Neural cell (in vitro differentiated cells): Measurements from ENCODE around the gene LCP2. TPM values are rescaled to one million over a fixed set of nuclear protein-coding genes. Genes with fewer than 3 reads are reported as not detected.

ENCODE experiments used
- H2AFZ ChIP-seq: fragments of 200-600, 300-800 bp; sonication (generic), shearing (Covaris generic); 2 replicates; pipeline ENCODE4 v1.6.0; 2014; ENCODE audit warnings: low read depth, mild to moderate bottlenecking, antibody characterized with exemption, low read length, moderate library complexity
- H3F3A ChIP-seq: fragments of 200-600 bp; shearing (Covaris generic); 2 replicates; pipeline ENCODE4 v1.6.1; 2016; ENCODE audit warnings: mild to moderate bottlenecking, moderate library complexity, mixed read lengths, antibody characterized with exemption, low read length; ENCODE audit not compliant: insufficient read depth, poor library complexity, severe bottlenecking
- H3K27ac ChIP-seq: fragments of 200-600, 300-800 bp; sonication (generic), shearing (Covaris generic); 2 replicates; pipeline ENCODE4 v1.5.1; 2014; ENCODE audit warnings: mild to moderate bottlenecking, low read length, moderate library complexity
- H3K27me3 ChIP-seq: fragments of 300-800, 200-600 bp; sonication (generic), shearing (Covaris generic); 2 replicates; pipeline ENCODE4 v1.6.0; 2014; ENCODE audit warnings: mild to moderate bottlenecking, low read depth, low read length, moderate library complexity; ENCODE audit not compliant: insufficient read depth
- H3K36me3 ChIP-seq: fragments of 300-800, 200-600 bp; sonication (generic), shearing (Covaris generic); 2 replicates; pipeline ENCODE4 v1.5.1; 2014; ENCODE audit warnings: mild to moderate bottlenecking, antibody characterized with exemption, low read length, moderate library complexity; ENCODE audit not compliant: insufficient read depth
- H3K4me2 ChIP-seq: fragments of 300-800, 200-600 bp; sonication (generic), shearing (Covaris generic); 2 replicates; pipeline ENCODE4 v1.6.0; 2014; ENCODE audit warnings: mild to moderate bottlenecking, low read length
- H3K4me3 ChIP-seq: fragments of 300-800, 200-600 bp; sonication (generic), shearing (Covaris generic); 2 replicates; pipeline ENCODE4 v1.5.1; 2014; ENCODE audit warnings: mild to moderate bottlenecking, low read length, moderate library complexity
- H3K79me2 ChIP-seq: fragments of 200-600 bp; shearing (Covaris generic); replicated peaks from 2 replicates; pipeline ENCODE4 v1.6.0; 2014; ENCODE audit warnings: mild to moderate bottlenecking, low read length, moderate library complexity; ENCODE audit not compliant: insufficient read depth
- H3K9ac ChIP-seq: fragments of 300-800, 200-600 bp; sonication (generic), shearing (Covaris generic); 2 replicates; pipeline ENCODE4 v1.6.1; 2016; ENCODE audit warnings: mild to moderate bottlenecking, low read length, mixed read lengths
- H3K9me2 ChIP-seq: fragments of 200-600 bp; shearing (Covaris generic); 2 replicates; pipeline ENCODE4 v1.6.1; 2016; ENCODE audit warnings: mild to moderate bottlenecking, low read length, mixed read lengths; ENCODE audit not compliant: insufficient read depth
- H3K9me3 ChIP-seq: fragments of 200-600, 300-800 bp; sonication (generic), shearing (Covaris generic); 2 replicates; pipeline ENCODE4 v1.6.1; 2016; ENCODE audit warnings: mild to moderate bottlenecking, mixed run types, low read length, moderate library complexity, mixed read lengths
- H4K20me1 ChIP-seq: fragments of 200-600 bp; shearing (Covaris generic); 2 replicates; pipeline ENCODE4 v1.6.1; 2016; ENCODE audit warnings: mild to moderate bottlenecking, mixed run types; ENCODE audit not compliant: insufficient read depth
- EP300 ChIP-seq: fragments of 450-650 bp; conservative IDR thresholded peaks from 2 replicates; pipeline ENCODE4 v1.6.1; 2014; ENCODE audit warnings: antibody characterized with exemption, mild to moderate bottlenecking, moderate library complexity; ENCODE audit not compliant: poor library complexity, severe bottlenecking
- EZH2 ChIP-seq: fragments of 200-600, 300-800 bp; shearing (Covaris generic), sonication (generic); IDR thresholded peaks from 2 replicates; pipeline ENCODE4 v1.6.1; 2014; ENCODE audit warnings: antibody characterized with exemption, low read length, borderline replicate concordance, mild to moderate bottlenecking; ENCODE audit not compliant: insufficient read depth, poor library complexity, severe bottlenecking
- MXI1 ChIP-seq: fragments of 450-650 bp; conservative IDR thresholded peaks from 2 replicates; pipeline ENCODE4 v1.6.1; 2014; ENCODE audit warnings: antibody characterized with exemption, mild to moderate bottlenecking; ENCODE audit not compliant: poor library complexity, severe bottlenecking
- POLR2AphosphoS5 ChIP-seq: IDR thresholded peaks from 2 replicates; pipeline ENCODE4 v1.6.1; 2012
- RAD21 ChIP-seq: fragments of 450-650 bp; conservative IDR thresholded peaks from 2 replicates; pipeline ENCODE4 v1.6.1; 2014; ENCODE audit warnings: antibody characterized with exemption, mild to moderate bottlenecking, moderate library complexity
- SMC3 ChIP-seq: fragments of 450-650 bp; conservative IDR thresholded peaks from 2 replicates; pipeline ENCODE4 v1.6.1; 2014; ENCODE audit warnings: antibody characterized with exemption, mild to moderate bottlenecking, moderate library complexity; ENCODE audit not compliant: poor library complexity
- TAF1 ChIP-seq: IDR thresholded peaks from 2 replicates; pipeline ENCODE4 v1.6.1; 2012; ENCODE audit warnings: low read depth
- polyA plus RNA-seq: library from polyadenylated mRNA; depleted of rRNA; stranded (reverse); fragments of >200 nt; gene quantifications from 2 replicates; pipeline ENCODE4 v1.2.3, GENCODE V29; 2014
- TF ChIP-seq, protein P1 (sequence below): IDR thresholded peaks from 2 replicates; pipeline ENCODE4 v1.6.1; 2012; ENCODE audit warnings: borderline replicate concordance
- TF ChIP-seq, protein P2 (sequence below): fragments of 450-650 bp; IDR thresholded peaks from 2 replicates; pipeline ENCODE4 v1.5.1; 2014; ENCODE audit warnings: antibody characterized with exemption, mild to moderate bottlenecking, moderate library complexity; ENCODE audit not compliant: poor library complexity, severe bottlenecking

Gene LCP2
- polyA plus RNA-seq, 1 donor from 2014 or later, result not detected

DNA sequence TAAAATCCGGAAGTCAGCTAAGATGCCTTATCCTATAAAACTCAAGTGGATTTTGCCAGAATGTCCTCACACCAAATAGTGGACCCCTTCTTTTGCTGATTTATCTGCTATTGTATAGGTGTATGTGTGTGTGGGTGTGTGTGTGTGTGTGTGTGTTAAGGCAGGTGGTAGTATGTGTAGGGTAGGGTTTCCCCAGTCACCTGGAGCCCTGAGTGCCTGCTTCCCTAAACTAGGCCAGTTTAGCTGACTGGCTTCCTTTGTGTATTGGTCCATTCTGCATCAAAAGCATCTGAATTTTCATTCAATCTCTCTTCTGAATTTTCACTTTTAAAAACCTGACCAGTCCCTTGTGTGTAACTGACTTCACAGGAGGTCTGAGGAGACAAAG, 42.2 kb upstream of the LCP2 start:
- no peaks in the 10 kb centered on the region for H3K9me3 ChIP-seq
- no peak overlapping the region for H2AFZ ChIP-seq
- H3K27me3 ChIP-seq, result no peaks in the 10 kb centered on the region
- H3K9me2 ChIP-seq, result no peaks in the 10 kb centered on the region
- H3K27ac ChIP-seq, result no peak overlapping the region
- H3F3A ChIP-seq, result no peaks in the 10 kb centered on the region
- H3K79me2 ChIP-seq, result no peaks in the 10 kb centered on the region
- TF ChIP-seq MXI1, result no peak
- TF ChIP-seq EP300, result no peak
- TF ChIP-seq, protein P1, sequence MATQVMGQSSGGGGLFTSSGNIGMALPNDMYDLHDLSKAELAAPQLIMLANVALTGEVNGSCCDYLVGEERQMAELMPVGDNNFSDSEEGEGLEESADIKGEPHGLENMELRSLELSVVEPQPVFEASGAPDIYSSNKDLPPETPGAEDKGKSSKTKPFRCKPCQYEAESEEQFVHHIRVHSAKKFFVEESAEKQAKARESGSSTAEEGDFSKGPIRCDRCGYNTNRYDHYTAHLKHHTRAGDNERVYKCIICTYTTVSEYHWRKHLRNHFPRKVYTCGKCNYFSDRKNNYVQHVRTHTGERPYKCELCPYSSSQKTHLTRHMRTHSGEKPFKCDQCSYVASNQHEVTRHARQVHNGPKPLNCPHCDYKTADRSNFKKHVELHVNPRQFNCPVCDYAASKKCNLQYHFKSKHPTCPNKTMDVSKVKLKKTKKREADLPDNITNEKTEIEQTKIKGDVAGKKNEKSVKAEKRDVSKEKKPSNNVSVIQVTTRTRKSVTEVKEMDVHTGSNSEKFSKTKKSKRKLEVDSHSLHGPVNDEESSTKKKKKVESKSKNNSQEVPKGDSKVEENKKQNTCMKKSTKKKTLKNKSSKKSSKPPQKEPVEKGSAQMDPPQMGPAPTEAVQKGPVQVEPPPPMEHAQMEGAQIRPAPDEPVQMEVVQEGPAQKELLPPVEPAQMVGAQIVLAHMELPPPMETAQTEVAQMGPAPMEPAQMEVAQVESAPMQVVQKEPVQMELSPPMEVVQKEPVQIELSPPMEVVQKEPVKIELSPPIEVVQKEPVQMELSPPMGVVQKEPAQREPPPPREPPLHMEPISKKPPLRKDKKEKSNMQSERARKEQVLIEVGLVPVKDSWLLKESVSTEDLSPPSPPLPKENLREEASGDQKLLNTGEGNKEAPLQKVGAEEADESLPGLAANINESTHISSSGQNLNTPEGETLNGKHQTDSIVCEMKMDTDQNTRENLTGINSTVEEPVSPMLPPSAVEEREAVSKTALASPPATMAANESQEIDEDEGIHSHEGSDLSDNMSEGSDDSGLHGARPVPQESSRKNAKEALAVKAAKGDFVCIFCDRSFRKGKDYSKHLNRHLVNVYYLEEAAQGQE, result no peak
- no peak for TF ChIP-seq RAD21
- TF ChIP-seq EZH2, result no peak
- no peak for TF ChIP-seq POLR2AphosphoS5
- no peak overlapping the region for H3K4me3 ChIP-seq
- H3K9ac ChIP-seq, result no peak overlapping the region
- H3K4me2 ChIP-seq, result no peak overlapping the region
- H3K36me3 ChIP-seq, result no peaks in the 10 kb centered on the region
- no peaks in the 10 kb centered on the region for H4K20me1 ChIP-seq

DNA sequence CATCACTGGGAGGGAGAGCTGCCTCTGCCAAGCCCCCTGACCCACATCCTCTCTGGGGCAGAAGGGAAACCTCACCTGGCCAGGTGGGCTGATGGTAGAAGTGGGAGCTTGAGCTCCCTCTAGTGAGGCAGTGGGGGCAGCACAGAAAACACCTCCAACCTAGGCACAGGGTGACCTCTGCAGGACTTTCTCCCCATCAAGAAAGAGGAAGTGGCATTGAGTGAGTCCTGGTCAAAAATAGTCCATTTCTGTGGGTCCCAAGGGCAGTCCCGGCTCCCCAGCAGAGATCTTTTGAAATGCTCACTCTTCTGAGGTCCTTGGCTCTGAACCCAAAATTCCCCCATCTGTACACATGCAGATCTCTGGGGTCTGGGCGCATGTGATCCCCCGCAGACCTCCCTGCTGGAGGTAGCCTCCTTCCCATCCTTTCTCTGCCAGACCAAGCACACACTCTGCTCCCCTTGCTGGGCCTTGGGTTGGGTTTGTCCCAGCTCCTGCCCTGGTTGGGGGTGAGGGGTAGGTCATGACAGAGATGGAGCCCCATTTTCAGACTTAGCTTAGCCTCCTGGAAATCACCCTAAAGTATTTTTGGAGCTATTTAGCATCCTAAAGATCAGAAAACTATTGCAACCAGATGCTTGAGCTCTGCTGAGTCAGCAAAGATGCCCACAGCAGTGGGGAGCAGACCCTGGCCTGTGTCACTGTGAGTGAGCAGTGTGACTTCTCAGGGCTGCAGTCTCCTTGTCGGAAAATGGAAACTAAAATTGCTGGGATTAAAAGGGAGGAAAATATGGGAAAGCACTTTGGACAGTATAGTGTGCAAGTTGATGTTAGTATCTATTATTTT, 41.6 kb upstream of the LCP2 start:
- Histone ChIP-seq H3F3A (no peaks in the 10 kb centered on the region), H4K20me1 (no peaks in the 10 kb centered on the region), H3K9ac (no peak overlapping the region), H3K4me3 (no peak overlapping the region), H3K27me3 (no peaks in the 10 kb centered on the region), H2AFZ (no peak overlapping the region), H3K79me2 (no peaks in the 10 kb centered on the region), H3K9me3 (no peaks in the 10 kb centered on the region), H3K4me2 (no peak overlapping the region), H3K9me2 (no peaks in the 10 kb centered on the region), H3K36me3 (no peaks in the 10 kb centered on the region), H3K27ac (no peak overlapping the region)
- TF ChIP-seq MXI1 (no peak), RAD21 (no peak), POLR2AphosphoS5 (no peak), TAF1 (no peak), SMC3 (no peak), EP300 (no peak), EZH2 (no peak)
- TF ChIP-seq, protein P1, result no peak
- TF ChIP-seq, protein P2, sequence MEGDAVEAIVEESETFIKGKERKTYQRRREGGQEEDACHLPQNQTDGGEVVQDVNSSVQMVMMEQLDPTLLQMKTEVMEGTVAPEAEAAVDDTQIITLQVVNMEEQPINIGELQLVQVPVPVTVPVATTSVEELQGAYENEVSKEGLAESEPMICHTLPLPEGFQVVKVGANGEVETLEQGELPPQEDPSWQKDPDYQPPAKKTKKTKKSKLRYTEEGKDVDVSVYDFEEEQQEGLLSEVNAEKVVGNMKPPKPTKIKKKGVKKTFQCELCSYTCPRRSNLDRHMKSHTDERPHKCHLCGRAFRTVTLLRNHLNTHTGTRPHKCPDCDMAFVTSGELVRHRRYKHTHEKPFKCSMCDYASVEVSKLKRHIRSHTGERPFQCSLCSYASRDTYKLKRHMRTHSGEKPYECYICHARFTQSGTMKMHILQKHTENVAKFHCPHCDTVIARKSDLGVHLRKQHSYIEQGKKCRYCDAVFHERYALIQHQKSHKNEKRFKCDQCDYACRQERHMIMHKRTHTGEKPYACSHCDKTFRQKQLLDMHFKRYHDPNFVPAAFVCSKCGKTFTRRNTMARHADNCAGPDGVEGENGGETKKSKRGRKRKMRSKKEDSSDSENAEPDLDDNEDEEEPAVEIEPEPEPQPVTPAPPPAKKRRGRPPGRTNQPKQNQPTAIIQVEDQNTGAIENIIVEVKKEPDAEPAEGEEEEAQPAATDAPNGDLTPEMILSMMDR, result no peak
